ENCODE data around the gene ALKBH3.

DNA sequence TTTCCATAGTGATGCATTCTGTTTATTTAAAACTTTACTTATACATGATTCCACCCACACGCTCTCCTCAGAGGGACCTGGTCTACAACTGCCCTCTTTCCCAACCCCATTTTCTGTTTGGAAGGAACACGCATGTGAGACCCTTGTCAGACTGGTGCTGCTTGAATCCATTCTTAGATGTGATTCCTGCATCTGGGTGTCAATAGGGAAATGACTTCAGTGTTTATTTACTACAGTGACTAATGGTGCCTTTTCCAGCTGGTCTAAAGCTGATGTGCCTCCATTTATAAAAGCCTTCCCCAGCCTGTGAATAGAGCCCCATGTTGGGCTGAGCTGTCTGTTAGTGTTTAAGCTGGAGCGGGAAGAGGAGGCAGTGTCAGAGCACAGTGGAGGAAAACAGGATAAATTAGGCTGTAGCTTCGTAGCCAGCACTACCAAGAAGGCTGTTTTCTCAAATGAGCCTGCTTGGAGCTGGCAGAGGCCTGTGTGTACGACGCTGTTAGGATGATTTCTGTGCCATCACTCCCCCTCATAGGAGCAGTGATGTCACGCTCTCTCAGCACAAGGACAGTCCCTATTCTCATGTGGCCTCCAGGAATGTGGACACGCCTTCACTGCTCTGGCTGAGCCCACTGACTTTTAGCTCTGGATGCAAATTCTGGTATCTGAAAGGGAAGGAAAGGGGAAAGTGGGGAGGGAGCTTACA lies 42.9 kb downstream of the ALKBH3 start:
- TF ChIP-seq, protein P1, sequence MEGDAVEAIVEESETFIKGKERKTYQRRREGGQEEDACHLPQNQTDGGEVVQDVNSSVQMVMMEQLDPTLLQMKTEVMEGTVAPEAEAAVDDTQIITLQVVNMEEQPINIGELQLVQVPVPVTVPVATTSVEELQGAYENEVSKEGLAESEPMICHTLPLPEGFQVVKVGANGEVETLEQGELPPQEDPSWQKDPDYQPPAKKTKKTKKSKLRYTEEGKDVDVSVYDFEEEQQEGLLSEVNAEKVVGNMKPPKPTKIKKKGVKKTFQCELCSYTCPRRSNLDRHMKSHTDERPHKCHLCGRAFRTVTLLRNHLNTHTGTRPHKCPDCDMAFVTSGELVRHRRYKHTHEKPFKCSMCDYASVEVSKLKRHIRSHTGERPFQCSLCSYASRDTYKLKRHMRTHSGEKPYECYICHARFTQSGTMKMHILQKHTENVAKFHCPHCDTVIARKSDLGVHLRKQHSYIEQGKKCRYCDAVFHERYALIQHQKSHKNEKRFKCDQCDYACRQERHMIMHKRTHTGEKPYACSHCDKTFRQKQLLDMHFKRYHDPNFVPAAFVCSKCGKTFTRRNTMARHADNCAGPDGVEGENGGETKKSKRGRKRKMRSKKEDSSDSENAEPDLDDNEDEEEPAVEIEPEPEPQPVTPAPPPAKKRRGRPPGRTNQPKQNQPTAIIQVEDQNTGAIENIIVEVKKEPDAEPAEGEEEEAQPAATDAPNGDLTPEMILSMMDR (IDR thresholded peaks at IDR 0.05; ENCODE audit: extremely low read depth in 1 of 2, insufficient read depth in 1 of 2, low read depth in 1 of 2, low read length in 2 of 2): no peak
- no peak for TF ChIP-seq POLR2A (IDR thresholded peaks at IDR 0.05; ENCODE audit: low read depth, low read length)
- TF ChIP-seq FOS (IDR thresholded peaks at IDR 0.05; ENCODE audit: borderline replicate concordance, insufficient read depth, low read length): peak; percentile 64

Data from endothelial cell of umbilical vein (primary cell).